DOHH2 (cell line): ENCODE results near the gene RCAN3.

Source experiments
- H3F3A ChIP-seq: fragments of 200-600 bp; sonication (generic), shearing (Covaris generic); 2 replicates; pipeline ENCODE4 v1.6.0; 2016; ENCODE audit warnings: antibody characterized with exemption, mild to moderate bottlenecking; ENCODE audit not compliant: control insufficient read depth, insufficient read depth
- H3K27ac ChIP-seq: fragments of 200-600 bp; sonication (generic); 2 replicates; pipeline ENCODE4 v1.5.1; 2014; ENCODE audit warnings: low read depth, mild to moderate bottlenecking, low read length, moderate library complexity
- H3K27me3 ChIP-seq: fragments of 200-600 bp; sonication (generic); 2 replicates; pipeline ENCODE4 v1.6.1; 2014; ENCODE audit warnings: mild to moderate bottlenecking, low read length, mixed read lengths; ENCODE audit not compliant: control insufficient read depth
- H3K36me3 ChIP-seq: fragments of 200-600 bp; sonication (generic); 2 replicates; pipeline ENCODE4 v1.6.1; 2014; ENCODE audit warnings: mild to moderate bottlenecking, low read length, moderate library complexity, mixed read lengths; ENCODE audit not compliant: control insufficient read depth
- H3K4me1 ChIP-seq: fragments of 200-600 bp; sonication (generic); 2 replicates; pipeline ENCODE4 v1.6.1; 2014; ENCODE audit warnings: mild to moderate bottlenecking, low read length, mixed read lengths; ENCODE audit not compliant: control insufficient read depth
- H3K4me2 ChIP-seq: fragments of 200-600 bp; sonication (generic); 2 replicates; pipeline ENCODE4 v1.6.0; 2014; ENCODE audit warnings: mild to moderate bottlenecking, low read length, moderate library complexity
- H3K4me3 ChIP-seq: fragments of 200-600 bp; sonication (generic); 2 replicates; pipeline ENCODE4 v1.5.1; 2014; ENCODE audit warnings: mild to moderate bottlenecking, low read length, mixed read lengths
- H3K79me2 ChIP-seq: fragments of 200-600 bp; sonication (generic); 2 replicates; pipeline ENCODE4 v1.6.1; 2014; ENCODE audit warnings: mild to moderate bottlenecking, low read length, mixed read lengths; ENCODE audit not compliant: control insufficient read depth
- H3K9me2 ChIP-seq: fragments of 200-600 bp; sonication (generic); replicated peaks from 2 replicates; pipeline ENCODE4 v1.6.1; 2014; ENCODE audit warnings: mild to moderate bottlenecking, low read length, mixed read lengths; ENCODE audit not compliant: control insufficient read depth
- H3K9me3 ChIP-seq: fragments of 200-600 bp; sonication (generic); 2 replicates; pipeline ENCODE4 v1.6.1; 2014; ENCODE audit warnings: antibody characterized with exemption, low read length, mixed read lengths; ENCODE audit not compliant: control insufficient read depth, insufficient read depth
- H4K20me1 ChIP-seq: fragments of 200-600 bp; sonication (generic); 2 replicates; pipeline ENCODE4 v1.6.0; 2014; ENCODE audit warnings: low read depth, mild to moderate bottlenecking, antibody characterized with exemption, low read length, moderate library complexity; ENCODE audit not compliant: control insufficient read depth, insufficient read depth
- EZH2phosphoT487 ChIP-seq: fragments of 200-600 bp; sonication (generic); IDR thresholded peaks from 2 replicates; pipeline ENCODE4 v1.6.1; 2017; ENCODE audit warnings: borderline replicate concordance, mild to moderate bottlenecking, antibody characterized with exemption, low read length, moderate library complexity, mixed read lengths
- TF ChIP-seq, protein P1 (sequence below): fragments of 200-600 bp; sonication (generic); IDR thresholded peaks from one replicate; pipeline ENCODE4 v1.5.1; 2014; ENCODE audit warnings: antibody characterized with exemption, mild to moderate bottlenecking, low read depth, low read length; ENCODE audit not compliant: poor library complexity, severe bottlenecking

The RCAN3 gene

DNA sequence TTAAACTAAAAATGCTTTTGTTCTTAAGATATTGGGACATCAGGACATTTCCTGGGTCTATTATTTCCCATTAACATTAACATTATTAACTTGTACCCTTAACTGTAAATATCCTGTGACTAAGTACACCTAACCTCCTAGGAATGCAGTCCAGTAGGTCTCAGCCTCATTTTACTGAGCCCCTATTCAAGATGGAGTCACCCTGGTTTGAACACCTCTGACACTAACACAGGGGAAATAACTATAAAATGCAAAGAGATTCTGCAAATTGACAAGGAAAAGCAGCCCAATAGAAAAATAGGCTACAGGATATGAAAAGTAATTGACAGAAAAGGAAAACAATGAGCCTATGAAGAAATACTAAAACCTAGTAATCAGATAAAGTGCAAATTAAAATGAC, 41.6 kb downstream of the RCAN3 start:
- H3F3A ChIP-seq = peaks cover 34% of the 10 kb centered on the region
- H3K79me2 ChIP-seq = no peaks in the 10 kb centered on the region
- H3K36me3 ChIP-seq = no peaks in the 10 kb centered on the region
- no peaks in the 10 kb centered on the region for H3K9me2 ChIP-seq
- H3K27me3 ChIP-seq = no peaks in the 10 kb centered on the region
- no peaks in the 10 kb centered on the region for H4K20me1 ChIP-seq
- no peak overlapping the region for H3K4me3 ChIP-seq
- no peak overlapping the region for H3K27ac ChIP-seq
- H3K4me2 ChIP-seq = no peak overlapping the region
- no peaks in the 10 kb centered on the region for H3K9me3 ChIP-seq
- no peak for TF ChIP-seq EZH2phosphoT487
- TF ChIP-seq, protein P1, sequence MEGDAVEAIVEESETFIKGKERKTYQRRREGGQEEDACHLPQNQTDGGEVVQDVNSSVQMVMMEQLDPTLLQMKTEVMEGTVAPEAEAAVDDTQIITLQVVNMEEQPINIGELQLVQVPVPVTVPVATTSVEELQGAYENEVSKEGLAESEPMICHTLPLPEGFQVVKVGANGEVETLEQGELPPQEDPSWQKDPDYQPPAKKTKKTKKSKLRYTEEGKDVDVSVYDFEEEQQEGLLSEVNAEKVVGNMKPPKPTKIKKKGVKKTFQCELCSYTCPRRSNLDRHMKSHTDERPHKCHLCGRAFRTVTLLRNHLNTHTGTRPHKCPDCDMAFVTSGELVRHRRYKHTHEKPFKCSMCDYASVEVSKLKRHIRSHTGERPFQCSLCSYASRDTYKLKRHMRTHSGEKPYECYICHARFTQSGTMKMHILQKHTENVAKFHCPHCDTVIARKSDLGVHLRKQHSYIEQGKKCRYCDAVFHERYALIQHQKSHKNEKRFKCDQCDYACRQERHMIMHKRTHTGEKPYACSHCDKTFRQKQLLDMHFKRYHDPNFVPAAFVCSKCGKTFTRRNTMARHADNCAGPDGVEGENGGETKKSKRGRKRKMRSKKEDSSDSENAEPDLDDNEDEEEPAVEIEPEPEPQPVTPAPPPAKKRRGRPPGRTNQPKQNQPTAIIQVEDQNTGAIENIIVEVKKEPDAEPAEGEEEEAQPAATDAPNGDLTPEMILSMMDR = no peak
- H3K4me1 ChIP-seq = peaks cover 76% of the 10 kb centered on the region

- Histone ChIP-seq H3K4me1 (peaks cover 76% of the 10 kb centered on the region), H3K4me2 (peak overlapping the region; percentile 29; the same call in 1 of the 2 replicates)
- no peak for TF ChIP-seq EZH2phosphoT487
- TF ChIP-seq, protein P1 = no peak
These were observed 43.0 kb downstream of the RCAN3 start for GRCh38 chr1:24545662-24546061.

GRCh38 chr1:24547195-24547594, 44.6 kb downstream of the RCAN3 start:
- peaks cover 34% of the 10 kb centered on the region for H3F3A ChIP-seq
- TF ChIP-seq, protein P1 = no peak
- no peak for TF ChIP-seq EZH2phosphoT487
- H4K20me1 ChIP-seq = no peaks in the 10 kb centered on the region
- no peaks in the 10 kb centered on the region for H3K9me3 ChIP-seq
- H3K27me3 ChIP-seq = no peaks in the 10 kb centered on the region
- H3K36me3 ChIP-seq = no peaks in the 10 kb centered on the region
- H3K79me2 ChIP-seq = no peaks in the 10 kb centered on the region
- peaks cover 78% of the 10 kb centered on the region for H3K4me1 ChIP-seq
- H3K4me2 ChIP-seq = peak overlapping the region; percentile 69
- H3K27ac ChIP-seq = peak overlapping the region; percentile 72
- H3K4me3 ChIP-seq = peak overlapping the region; percentile 48
- no peaks in the 10 kb centered on the region for H3K9me2 ChIP-seq

More at GRCh38 chr1:24545662-24546061, 43.0 kb downstream of the RCAN3 start:
- Histone ChIP-seq H3K9me3 (no peaks in the 10 kb centered on the region), H3K36me3 (no peaks in the 10 kb centered on the region), H3K4me3 (no peak overlapping the region), H3F3A (peaks cover 34% of the 10 kb centered on the region), H3K9me2 (no peaks in the 10 kb centered on the region), H3K27ac (no peak overlapping the region), H4K20me1 (no peaks in the 10 kb centered on the region), H3K27me3 (no peaks in the 10 kb centered on the region), H3K79me2 (no peaks in the 10 kb centered on the region)
